T-helper 2 cell treated with Interferon-gamma antibody and Interleukin-4, amounts not matched to agents 100 ng/mL and 5 ng/mL, for 36 hours (primary cell): ENCODE data around the gene PPIA. TPM values are rescaled to one million over a fixed set of nuclear protein-coding genes. Genes with fewer than 3 reads are reported as not detected.

Experiments used
- intact Hi-C: fragments of 100-400 bp; cut with micrococcal nuclease; formaldehyde crosslinking; loops from one replicate; pipeline ENCODE4 v1.15.1; 2023
- total RNA-seq: library from RNA; stranded (reverse); gene quantifications from 2 replicates; pipeline ENCODE4 v1.2.3, GENCODE V29; 2022

PPIA gene
- 2,229 and 2,281 TPM in 2 replicates for total RNA-seq

GRCh38 chr7:44796504-44797328 is at the start of gene PPIA:
TSS of gene PPIA (plus strand) at chr7:44796681. CDS start at chr7:44796725, 44 bp downstream.
- intact Hi-C loops: loop anchor here (1.0 to 5.0 kb wide), 10 partner anchors 48 to 595 kb away; partner anchors contain the start of genes CCM2, H2AZ2, MYO1G and OGDH

GRCh38 chr7:44748045-44748947 is 48.2 kb upstream of the PPIA start, which contains the start of gene ZMIZ2:
TSS of gene ZMIZ2 (plus strand) at chr7:44748847. CDS start at chr7:44756250, 7,403 bp downstream.
- intact Hi-C loops: loop anchor here (1.0 to 2.0 kb wide), 8 partner anchors 48 to 363 kb away; partner anchors contain the start of genes CCM2, OGDH, PPIA and PURB

- intact Hi-C loops: loop anchor here (1.0 to 2.0 kb wide), 8 partner anchors 47 to 362 kb away; partner anchors contain the start of genes CCM2, OGDH, PPIA and PURB
Observed at GRCh38 chr7:44748948-44749731, 47.3 kb upstream of the PPIA start.

DNA sequence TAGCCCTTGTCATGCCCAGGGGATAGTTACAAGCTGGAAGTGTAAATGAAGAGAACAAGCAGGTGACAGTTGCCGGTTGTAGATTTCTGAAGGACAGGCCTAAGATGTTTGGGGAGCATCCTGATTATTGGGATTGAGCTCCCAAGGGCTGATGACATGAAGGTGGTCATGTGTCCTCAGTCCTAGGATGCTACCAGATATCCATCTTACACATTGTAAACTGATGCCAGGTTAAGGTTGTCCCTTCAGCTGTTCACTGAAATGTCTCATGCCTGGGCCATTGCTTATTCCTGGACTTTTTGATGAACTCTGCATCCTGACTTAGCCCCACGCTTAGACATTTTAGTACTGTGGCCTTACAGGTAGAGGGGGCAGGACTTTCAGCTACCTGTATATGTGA is 46.5 kb upstream of the PPIA start:
- intact Hi-C loops: loop anchor here (2.0 kb wide), 1 partner anchor 251 kb away; the partner anchor contains the start of gene CCM2

DNA sequence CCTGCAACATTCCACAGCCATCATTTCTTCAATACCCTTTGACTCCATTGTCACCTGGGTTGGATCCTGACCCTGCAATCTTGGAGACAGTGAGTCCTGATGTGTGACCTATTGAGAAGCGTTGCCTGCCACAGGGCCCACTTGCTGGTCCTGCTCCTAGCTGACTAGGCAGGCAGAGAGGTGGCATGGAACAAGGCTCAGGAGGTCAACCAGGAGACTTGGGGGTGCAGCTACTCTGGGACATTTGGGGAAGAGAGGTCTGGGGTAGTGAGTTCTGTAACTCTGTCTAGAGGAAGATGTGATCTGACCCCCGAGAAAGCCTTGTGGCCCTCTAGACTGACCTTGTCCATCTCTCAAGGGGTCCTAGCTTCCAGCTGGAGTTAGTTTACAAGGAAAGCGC is 46.1 kb upstream of the PPIA start:
- intact Hi-C loops: no loop called here

GRCh38 chr7:44750921-44751571 is 45.4 kb upstream of the PPIA start:
- intact Hi-C loops: no loop called here

- intact Hi-C loops: no loop called here
Observed at GRCh38 chr7:44752822-44753221, 43.7 kb upstream of the PPIA start.

DNA sequence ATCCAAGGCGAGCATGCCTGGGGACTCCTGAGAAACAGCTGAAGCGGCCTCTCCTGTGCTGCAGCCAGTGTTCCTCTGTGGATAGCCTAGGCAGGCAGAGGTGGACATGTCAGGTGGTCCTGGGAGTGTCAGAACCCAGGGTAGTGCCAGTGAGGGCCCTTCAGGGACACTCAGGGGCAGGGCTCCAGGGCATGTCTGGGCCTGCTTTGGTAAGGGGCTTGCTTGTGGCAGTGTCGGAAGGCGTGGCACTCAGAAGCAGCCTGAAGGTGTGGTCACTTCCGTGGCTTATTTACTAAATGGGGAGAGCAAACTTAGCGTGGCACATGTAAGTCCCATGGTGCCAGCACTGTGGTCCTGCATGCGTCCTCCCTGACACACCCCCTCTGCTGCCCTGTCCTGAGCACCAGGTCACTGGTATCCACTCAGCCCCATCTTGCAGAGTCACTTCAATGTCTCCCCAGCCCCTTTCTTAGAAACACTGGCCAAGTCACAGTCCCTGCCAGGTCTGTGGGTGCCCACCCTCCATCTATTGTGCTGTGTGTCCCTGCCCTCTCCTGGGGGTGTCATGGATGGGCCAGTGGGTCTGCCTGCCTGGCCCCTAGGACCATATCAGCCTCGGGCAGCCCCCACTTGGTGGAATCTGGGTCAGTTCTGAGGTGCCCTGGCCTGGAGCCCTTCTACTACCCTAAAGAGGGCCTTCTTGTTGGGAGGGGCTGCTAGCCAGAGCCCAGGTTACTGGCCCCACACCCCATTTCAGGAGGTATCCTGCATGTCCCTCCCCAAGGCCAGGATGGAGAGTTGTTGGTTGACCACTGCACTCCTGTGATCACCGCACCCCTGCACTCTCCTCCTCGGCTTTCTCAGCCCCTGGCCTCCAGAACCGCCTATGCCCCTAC is 41.4 kb upstream of the PPIA start:
- intact Hi-C loops: no loop called here

DNA sequence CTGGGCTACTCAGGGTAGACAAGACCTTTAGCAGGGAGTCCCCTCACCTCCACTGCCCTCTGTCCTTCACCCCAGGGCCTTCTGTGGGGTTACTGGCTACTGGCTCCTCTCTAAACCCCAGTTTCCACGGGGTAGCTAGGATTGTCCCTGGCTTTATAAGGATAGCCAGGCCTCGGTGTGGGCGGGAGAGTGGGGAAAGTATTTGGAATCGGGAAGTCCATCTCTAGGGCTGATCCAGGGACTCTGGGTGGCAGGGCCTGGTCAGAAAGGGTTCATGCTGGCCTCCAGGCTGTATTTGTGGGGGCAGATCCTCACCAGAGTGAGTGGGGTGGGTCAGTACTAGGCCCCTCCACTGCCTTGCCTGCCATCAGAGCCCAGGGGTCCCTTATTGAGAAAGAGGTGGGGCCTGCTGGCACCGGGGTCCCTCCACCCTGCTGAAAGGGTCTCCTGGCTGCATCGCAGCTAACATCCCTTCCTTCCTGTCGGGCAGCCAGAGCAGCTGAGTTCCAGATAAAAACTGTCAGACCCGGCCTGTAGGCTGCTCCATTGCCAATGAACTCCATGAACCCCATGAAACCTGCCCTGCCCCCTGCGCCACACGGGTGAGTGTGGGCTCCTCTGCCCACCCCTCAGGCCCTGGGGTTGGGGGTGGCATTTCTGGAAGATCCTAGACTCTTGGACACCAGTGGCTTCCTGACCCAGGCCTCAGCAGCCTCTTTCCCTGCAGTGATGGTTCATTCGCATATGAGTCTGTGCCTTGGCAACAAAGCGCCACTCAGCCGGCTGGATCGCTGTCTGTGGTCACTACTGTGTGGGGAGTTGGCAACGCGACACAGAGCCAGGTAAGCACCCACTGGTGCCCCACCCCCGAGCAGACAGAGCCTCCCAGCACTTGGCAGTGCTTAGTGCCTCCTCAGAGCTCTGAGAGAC is 40.5 kb upstream of the PPIA start:
- intact Hi-C loops: no loop called here

- intact Hi-C loops: no loop called here
Observed at GRCh38 chr7:44756904-44757303, 39.6 kb upstream of the PPIA start.

GRCh38 chr7:44757311-44757710 is 39.2 kb upstream of the PPIA start:
- intact Hi-C loops: no loop called here

- intact Hi-C loops: no loop called here
Observed at GRCh38 chr7:44757739-44758138, 38.7 kb upstream of the PPIA start.

DNA sequence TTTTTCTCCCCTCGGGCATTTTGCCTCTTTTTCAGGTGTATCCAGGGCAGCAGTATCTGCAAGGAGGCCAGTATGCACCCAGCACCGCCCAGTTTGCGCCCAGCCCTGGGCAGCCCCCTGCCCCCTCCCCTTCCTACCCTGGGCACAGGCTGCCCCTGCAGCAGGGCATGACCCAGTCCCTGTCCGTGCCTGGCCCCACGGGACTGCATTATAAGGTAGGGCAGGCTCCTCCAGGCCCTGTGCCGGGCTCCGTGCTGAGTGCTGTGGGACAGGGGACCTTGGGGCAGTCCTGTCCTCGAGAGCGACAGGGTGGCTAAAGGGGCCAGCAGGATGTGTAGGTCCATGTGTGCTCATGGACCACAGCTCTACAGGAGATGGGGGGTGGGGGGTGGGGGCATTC is 37.2 kb upstream of the PPIA start:
- intact Hi-C loops: no loop called here

GRCh38 chr7:44760034-44760580 is 36.4 kb upstream of the PPIA start:
- intact Hi-C loops: no loop called here

DNA sequence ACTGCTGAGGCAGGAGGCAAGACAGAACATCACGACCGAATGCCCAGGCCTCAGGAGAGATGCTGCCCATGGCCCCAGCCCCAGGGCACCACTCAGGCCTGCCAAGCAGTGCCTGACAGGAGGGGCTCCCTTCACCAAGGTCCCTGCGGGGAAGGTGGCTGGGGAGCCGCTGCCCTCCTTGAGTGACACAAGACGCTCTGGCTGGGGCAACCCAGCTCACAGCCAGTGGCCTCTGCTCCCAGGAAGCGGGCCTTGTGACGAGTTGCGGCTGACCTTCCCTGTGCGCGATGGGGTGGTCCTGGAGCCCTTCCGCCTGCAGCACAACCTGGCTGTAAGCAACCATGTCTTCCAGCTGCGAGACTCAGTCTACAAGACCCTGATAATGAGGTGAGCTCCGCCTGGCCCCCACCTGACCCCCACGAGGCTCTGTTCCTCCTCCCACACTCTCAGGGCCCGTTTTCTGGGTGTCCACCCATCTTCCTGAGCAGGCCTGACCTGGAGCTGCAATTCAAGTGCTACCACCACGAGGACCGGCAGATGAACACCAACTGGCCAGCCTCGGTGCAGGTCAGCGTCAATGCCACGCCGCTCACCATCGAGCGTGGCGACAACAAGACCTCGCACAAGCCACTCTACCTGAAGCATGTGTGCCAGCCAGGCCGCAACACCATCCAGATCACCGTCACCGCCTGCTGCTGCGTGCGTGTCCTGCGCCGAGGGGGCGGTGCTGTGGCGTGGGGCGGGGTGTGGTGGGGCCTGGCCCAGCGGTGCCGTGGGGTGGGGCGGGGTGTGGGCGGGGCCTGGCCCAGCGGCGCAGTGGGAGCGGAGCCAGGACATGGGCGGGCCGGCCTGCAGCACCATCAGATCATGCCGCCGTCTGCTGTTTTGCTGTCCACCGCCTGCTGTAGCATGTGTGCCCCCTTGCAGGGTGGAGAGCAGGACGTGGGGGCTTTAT is 35.0 kb upstream of the PPIA start:
- intact Hi-C loops: no loop called here

DNA sequence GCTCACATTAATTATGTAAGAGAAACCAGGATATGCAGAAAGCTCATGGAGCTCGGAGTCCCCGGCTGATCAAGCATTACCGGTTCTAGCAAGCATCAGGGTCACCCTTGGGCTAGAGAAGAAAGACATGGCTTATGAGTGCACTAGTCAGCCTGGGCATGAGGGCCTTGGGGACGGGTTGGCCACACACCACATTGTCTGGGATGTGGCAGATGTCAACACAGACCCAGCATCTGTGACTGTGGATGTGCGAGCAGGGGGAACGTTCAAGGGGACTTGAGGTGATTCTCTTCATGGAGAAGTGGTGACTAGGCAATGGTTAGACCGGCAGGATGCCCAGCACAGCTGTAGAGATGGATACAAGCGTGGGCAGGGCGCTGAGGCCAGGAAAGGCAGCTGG is 34.2 kb upstream of the PPIA start:
- intact Hi-C loops: no loop called here
